PC-9 (cell line): ENCODE measurements around the gene SEL1L3. TPM values are rescaled to one million over a fixed set of nuclear protein-coding genes. Genes with fewer than 3 reads are reported as not detected.

Experiments
- BruUV-seq: library from RNA; stranded (reverse); fragments of 400-500 nt; replicated peaks from 2 replicates; lab custom pipeline; 2021; lab: Mats Ljungman, UMichigan
- CTCF ChIA-PET: fragments of 300-600 bp; sonication (Branson Sonifier 250); formaldehyde crosslinking; loops from one replicate; lab custom pipeline; 2022; ENCODE audit warnings: antibody characterized with exemption; lab: Charles Lee
- POLR2A ChIA-PET: fragments of 300-600 bp; sonication (Branson Sonifier 250); formaldehyde crosslinking; loops from one replicate; lab custom pipeline; 2022; ENCODE audit warnings: antibody characterized with exemption; ENCODE audit not compliant: unreplicated experiment; lab: Charles Lee
- DNase-seq, 2 experiments: peaks; one replicate each; pipeline versions ENCODE4 v3.0.0 to v3.0.0-alpha.2; 2015 to 2022; ENCODE audit warnings: mixed read lengths in 1 of 2
- H2AFZ ChIP-seq: fragments of 200-600 bp; sonication (generic); 2 replicates; pipeline ENCODE4 v1.8.1; 2017; ENCODE audit warnings: antibody characterized with exemption
- H3F3A ChIP-seq: fragments of 200-600 bp; sonication (generic); 2 replicates; pipeline ENCODE4 v1.8.1; 2017; ENCODE audit warnings: antibody characterized with exemption, mild to moderate bottlenecking, low read depth; ENCODE audit not compliant: insufficient read depth
- H3K27ac ChIP-seq: fragments of 200-600 bp; sonication (generic); 2 replicates; pipeline ENCODE4 v1.6.1; 2016; ENCODE audit warnings: mixed run types
- H3K27me3 ChIP-seq: fragments of 200-600 bp; sonication (generic); 2 replicates; pipeline ENCODE4 v1.6.1; 2016; ENCODE audit warnings: low read depth, mixed run types; ENCODE audit not compliant: insufficient read depth
- H3K36me3 ChIP-seq: fragments of 200-600 bp; sonication (generic); 2 replicates; pipeline ENCODE4 v1.6.1; 2016; ENCODE audit warnings: low read depth, mixed run types
- H3K4me1 ChIP-seq: fragments of 200-600 bp; sonication (generic); replicated peaks from 2 replicates; pipeline ENCODE4 v1.6.1; 2016; ENCODE audit warnings: mixed run types; ENCODE audit not compliant: insufficient read depth
- H3K4me2 ChIP-seq: fragments of 200-600 bp; sonication (generic); 2 replicates; pipeline ENCODE4 v1.6.1; 2017; ENCODE audit warnings: mixed run types
- H3K4me3 ChIP-seq: fragments of 200-600 bp; sonication (generic); 2 replicates; pipeline ENCODE4 v1.6.1; 2016; ENCODE audit warnings: mixed run types
- H3K79me2 ChIP-seq: fragments of 200-600 bp; sonication (generic); 2 replicates; pipeline ENCODE4 v1.6.1; 2017; ENCODE audit warnings: low read depth, mixed run types
- H3K9me2 ChIP-seq: fragments of 200-600 bp; sonication (generic); 2 replicates; pipeline ENCODE4 v1.8.1; 2017; ENCODE audit warnings: mild to moderate bottlenecking; ENCODE audit not compliant: insufficient read depth
- H3K9me3 ChIP-seq: fragments of 200-600 bp; sonication (generic); 2 replicates; pipeline ENCODE4 v1.8.1; 2016; ENCODE audit warnings: low read depth; ENCODE audit not compliant: insufficient read depth
- H4K20me1 ChIP-seq: fragments of 200-600 bp; sonication (generic); 2 replicates; pipeline ENCODE4 v1.8.1; 2017; ENCODE audit not compliant: insufficient read depth
- CTCF ChIP-seq: fragments of 200-600 bp; sonication (generic); conservative IDR thresholded peaks from 2 replicates; pipeline ENCODE4 v1.6.1; 2017; ENCODE audit warnings: mixed run types, antibody characterized with exemption, mild to moderate bottlenecking, moderate library complexity
- EZH2 ChIP-seq: fragments of 200-600 bp; sonication (generic); IDR thresholded peaks from 2 replicates; pipeline ENCODE4 v1.8.0; 2017; ENCODE audit warnings: antibody characterized with exemption, low read depth
- intact Hi-C: fragments of 100-400 bp; cut with micrococcal nuclease; formaldehyde crosslinking; loops from one replicate; pipeline ENCODE4 v1.10.0; 2022; ENCODE audit not compliant: unreplicated experiment
- total RNA-seq: library from RNA; stranded (reverse); gene quantifications from 2 replicates; pipeline ENCODE4 v1.2.3, GENCODE V29; 2021

The SEL1L3 gene
- total RNA-seq, 1 experiment from 2014 or later, result 79.2 TPM

- no TSS peak for BruUV-seq
- intact Hi-C loops, result no loop called here
- Histone ChIP-seq H3F3A (no peaks in the 10 kb centered on the region), H3K4me1 (no peaks in the 10 kb centered on the region), H3K4me2 (no peak overlapping the region), H3K27me3 (no peaks in the 10 kb centered on the region), H3K9me2 (no peaks in the 10 kb centered on the region), H4K20me1 (no peaks in the 10 kb centered on the region), H3K27ac (no peak overlapping the region), H3K36me3 (0 out of 2 replicates have a peak, but pooled peaks cover 5% of the 10 kb centered on the region), H2AFZ (no peak overlapping the region), H3K79me2 (no peaks in the 10 kb centered on the region), H3K4me3 (no peak overlapping the region), H3K9me3 (no peaks in the 10 kb centered on the region)
- ChIA-PET POLR2A (no interaction called here), CTCF (no interaction called here)
- DNase-seq, result no peak
- TF ChIP-seq EZH2, result no peak
- no peak for TF ChIP-seq CTCF
Observed at GRCh38 chr4:25817059-25817681, 45.6 kb downstream of the SEL1L3 start.

- Histone ChIP-seq H3K9me3 (no peaks in the 10 kb centered on the region), H3F3A (no peaks in the 10 kb centered on the region), H3K36me3 (0 out of 2 replicates have a peak, but pooled peaks cover 5% of the 10 kb centered on the region), H3K4me3 (no peak overlapping the region), H4K20me1 (no peaks in the 10 kb centered on the region), H2AFZ (no peak overlapping the region), H3K27me3 (no peaks in the 10 kb centered on the region), H3K27ac (no peak overlapping the region), H3K4me1 (no peaks in the 10 kb centered on the region), H3K9me2 (no peaks in the 10 kb centered on the region), H3K4me2 (no peak overlapping the region), H3K79me2 (no peaks in the 10 kb centered on the region)
- POLR2A ChIA-PET, result no interaction called here
- no peak for DNase-seq
- no peak for TF ChIP-seq CTCF
- no peak for TF ChIP-seq EZH2
- BruUV-seq, result no TSS peak
- CTCF ChIA-PET, result no interaction called here
- intact Hi-C loops, result no loop called here
Observed at GRCh38 chr4:25816591-25817058, 46.2 kb downstream of the SEL1L3 start.

GRCh38 chr4:25815586-25815985, 47.2 kb downstream of the SEL1L3 start:
- BruUV-seq, result no TSS peak
- Histone ChIP-seq H2AFZ (no peak overlapping the region), H3K27ac (no peak overlapping the region), H3K4me2 (no peak overlapping the region), H3K79me2 (no peaks in the 10 kb centered on the region), H3F3A (no peaks in the 10 kb centered on the region), H3K9me2 (no peaks in the 10 kb centered on the region), H3K9me3 (no peaks in the 10 kb centered on the region), H3K36me3 (0 out of 2 replicates have a peak, but pooled peaks cover 5% of the 10 kb centered on the region), H3K27me3 (no peaks in the 10 kb centered on the region), H3K4me1 (no peaks in the 10 kb centered on the region), H3K4me3 (no peak overlapping the region), H4K20me1 (no peaks in the 10 kb centered on the region)
- no peak for TF ChIP-seq EZH2
- no peak for TF ChIP-seq CTCF
- ChIA-PET CTCF (no interaction called here), POLR2A (no interaction called here)
- no peak for DNase-seq
- intact Hi-C loops, result no loop called here
